Tibial nerve (tissue), 3 donors: ENCODE results near the gene GPI.

ENCODE experiments used
- CTCF ChIP-seq, 5 experiments: fragments of 200-600 bp in 3 of 5; fragments of 450-650 bp in 2 of 5; sonication (generic) in 3 of 5; IDR thresholded peaks; one replicate each; pipeline ENCODE4 v1.5.1; 2016 to 2019; ENCODE audit warnings: antibody characterized with exemption in 5 of 5, mild to moderate bottlenecking in 3 of 5, moderate library complexity in 2 of 5
- POLR2A ChIP-seq, 2 donors: fragments of 450-650 bp; IDR thresholded peaks; one replicate each; pipeline ENCODE4 v1.6.1; 2017; ENCODE audit warnings: antibody characterized with exemption in 2 of 2, mild to moderate bottlenecking in 2 of 2, moderate library complexity in 2 of 2

GRCh38 chr19:34364830-34365462, at the start of gene GPI:
- TF ChIP-seq POLR2A (IDR thresholded peaks at IDR 0.05): peak in 1 of 2 donors; percentile 30
- no peak for TF ChIP-seq CTCF (IDR thresholded peaks at IDR 0.05)
